Lung (tissue), 12 donors: Measurements from ENCODE around the gene PCLO. TPM values are rescaled to one million over a fixed set of nuclear protein-coding genes. Genes with fewer than 3 reads are reported as not detected.

ENCODE experiments used
- ATAC-seq: fragments of 200-7000 bp; cut with Tn5 transposase; one replicate; pipeline ENCODE4 v1.9.1; 2020; ENCODE audit warnings: moderate number of reproducible peaks; ENCODE audit not compliant: insufficient read depth, low FRiP score
- DNase-seq, 3 donors: peaks; one replicate each; pipeline ENCODE4 v3.0.0-alpha.2; 2013 to 2017
- H3K27ac ChIP-seq, 2 donors: one replicate each; pipeline ENCODE4 v1.5.1; 2013; ENCODE audit warnings: mild to moderate bottlenecking in 2 of 2, moderate library complexity in 2 of 2, control low read depth in 1 of 2, inconsistent platforms in 1 of 2, low read depth in 1 of 2, low read length in 1 of 2
- H3K27me3 ChIP-seq, 3 donors: one replicate each; pipeline ENCODE4 v1.5.1; 2013; ENCODE audit warnings: low read length in 2 of 3; ENCODE audit not compliant: control insufficient read depth in 3 of 3, insufficient read depth in 3 of 3
- H3K36me3 ChIP-seq, 4 donors: one replicate each; pipeline ENCODE4 v1.5.1; 2013; ENCODE audit warnings: low read length in 4 of 4, mild to moderate bottlenecking in 1 of 4, moderate library complexity in 1 of 4; ENCODE audit not compliant: control insufficient read depth in 4 of 4, insufficient read depth in 4 of 4
- H3K4me1 ChIP-seq, 5 donors: one replicate each; pipeline ENCODE4 v1.5.1; 2013; ENCODE audit warnings: low read length in 5 of 5, mild to moderate bottlenecking in 2 of 5, moderate library complexity in 1 of 5; ENCODE audit not compliant: control insufficient read depth in 5 of 5, insufficient read depth in 5 of 5
- H3K4me3 ChIP-seq: one replicate; pipeline ENCODE4 v1.5.1; 2013; ENCODE audit warnings: mild to moderate bottlenecking, control low read depth, moderate library complexity
- H3K9ac ChIP-seq, 2 donors: one replicate each; pipeline ENCODE4 v1.5.1; 2013; ENCODE audit warnings: low read length in 2 of 2, control low read depth in 1 of 2; ENCODE audit not compliant: insufficient read depth in 1 of 2
- H3K9me3 ChIP-seq, 4 donors: one replicate each; pipeline ENCODE4 v1.5.1; 2013; ENCODE audit warnings: low read length in 3 of 4, mild to moderate bottlenecking in 1 of 4, moderate library complexity in 1 of 4; ENCODE audit not compliant: control insufficient read depth in 4 of 4, insufficient read depth in 3 of 4
- WGBS, 2 donors: extraction: QIAGEN DNeasy Blood & Tissue Kit; methylation state at CpG; one replicate each; pipeline ENCODE4 v1.1.7; 2013; 5-methylcytosine and 5-hydroxymethylcytosine counted together
- polyA plus RNA-seq, 2 donors: library from polyadenylated mRNA; stranded (reverse); fragments of 200-250 nt; gene quantifications; one replicate each; pipeline ENCODE4 v1.2.1, GENCODE V29; 2013
- total RNA-seq, 2 donors: library from RNA; depleted of rRNA in 1 of 2; stranded (reverse); fragments of >200 nt in 1 of 2; gene quantifications; one replicate each; pipeline ENCODE4 v1.2.1, GENCODE V29; 2014 to 2021
- TF ChIP-seq, protein P1 (sequence below): IDR thresholded peaks from 2 replicates; pipeline ENCODE4 v1.5.1; 2012; ENCODE audit warnings: mild to moderate bottlenecking; ENCODE audit errors: control extremely low read depth, extremely low read depth
- donor health status: control.
- donor health status: control.
- donor health status: Bipolar disorder and iron deficiency.
- donor health status: healthy.
- donor health status: DM: yes; HTN: yes; CAD: no.

PCLO gene
- total and polyA plus RNA-seq, 4 donors, result 1.0 to 8.3 (median 3.7) TPM

DNA sequence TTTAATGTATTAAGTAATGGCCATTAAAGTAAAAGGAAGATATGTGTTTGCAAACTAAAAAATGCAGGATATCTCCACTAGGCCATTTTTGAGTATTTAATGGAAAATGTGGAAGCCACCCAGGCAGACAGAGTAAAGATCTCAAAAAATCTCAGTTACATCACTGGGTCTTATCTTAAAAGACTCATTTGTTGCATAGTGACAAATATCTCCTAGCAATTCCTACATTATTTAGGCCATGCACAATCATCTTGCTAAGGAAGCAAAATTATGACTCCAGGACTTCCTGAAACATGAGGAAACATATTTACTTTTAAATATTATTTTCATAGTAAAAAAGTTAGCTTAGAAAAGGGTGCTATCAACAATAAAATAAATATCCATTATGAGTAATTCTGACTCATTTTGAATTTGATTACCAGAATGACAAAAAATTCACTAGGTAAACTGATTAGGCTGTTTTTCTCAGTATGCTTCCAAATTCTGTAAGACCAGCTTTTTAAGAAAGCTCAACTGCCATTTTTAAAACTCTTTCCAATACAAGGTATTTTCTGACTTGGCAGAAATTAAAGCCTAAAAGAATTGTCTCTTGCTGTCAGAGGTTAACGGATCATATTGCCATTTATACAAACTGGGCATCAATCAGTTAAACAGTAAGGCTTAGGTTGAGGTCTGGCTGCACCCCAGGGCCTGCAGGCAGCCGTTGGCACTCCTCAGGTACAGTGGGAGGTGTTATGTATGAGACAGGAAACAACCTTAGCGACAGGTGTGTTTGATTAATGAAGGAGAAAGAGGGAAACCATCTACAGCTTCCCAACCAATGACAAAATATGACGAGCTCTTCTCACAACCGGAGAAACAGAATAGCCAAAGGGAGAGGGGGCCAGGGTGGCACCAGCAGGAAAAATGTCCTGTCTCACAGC is 31.8 kb downstream of the PCLO start:
- Histone ChIP-seq H3K27ac (no peak overlapping the region), H3K4me1 (no peaks in the 10 kb centered on the region), H3K4me3 (no peak overlapping the region), H3K9ac (no peak overlapping the region), H3K36me3 (no peaks in the 10 kb centered on the region), H3K9me3 (peaks cover 0 to 6% (median 0%) of the 10 kb centered on the region in 4 donors), H3K27me3 (no peaks in the 10 kb centered on the region)
- ATAC-seq (no peak), DNase-seq (no peak)
- 59 to 70% methylated on average over 5 of the region's 5 CpGs for WGBS, 2 donors
- TF ChIP-seq, protein P1, sequence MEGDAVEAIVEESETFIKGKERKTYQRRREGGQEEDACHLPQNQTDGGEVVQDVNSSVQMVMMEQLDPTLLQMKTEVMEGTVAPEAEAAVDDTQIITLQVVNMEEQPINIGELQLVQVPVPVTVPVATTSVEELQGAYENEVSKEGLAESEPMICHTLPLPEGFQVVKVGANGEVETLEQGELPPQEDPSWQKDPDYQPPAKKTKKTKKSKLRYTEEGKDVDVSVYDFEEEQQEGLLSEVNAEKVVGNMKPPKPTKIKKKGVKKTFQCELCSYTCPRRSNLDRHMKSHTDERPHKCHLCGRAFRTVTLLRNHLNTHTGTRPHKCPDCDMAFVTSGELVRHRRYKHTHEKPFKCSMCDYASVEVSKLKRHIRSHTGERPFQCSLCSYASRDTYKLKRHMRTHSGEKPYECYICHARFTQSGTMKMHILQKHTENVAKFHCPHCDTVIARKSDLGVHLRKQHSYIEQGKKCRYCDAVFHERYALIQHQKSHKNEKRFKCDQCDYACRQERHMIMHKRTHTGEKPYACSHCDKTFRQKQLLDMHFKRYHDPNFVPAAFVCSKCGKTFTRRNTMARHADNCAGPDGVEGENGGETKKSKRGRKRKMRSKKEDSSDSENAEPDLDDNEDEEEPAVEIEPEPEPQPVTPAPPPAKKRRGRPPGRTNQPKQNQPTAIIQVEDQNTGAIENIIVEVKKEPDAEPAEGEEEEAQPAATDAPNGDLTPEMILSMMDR, result no peak

DNA sequence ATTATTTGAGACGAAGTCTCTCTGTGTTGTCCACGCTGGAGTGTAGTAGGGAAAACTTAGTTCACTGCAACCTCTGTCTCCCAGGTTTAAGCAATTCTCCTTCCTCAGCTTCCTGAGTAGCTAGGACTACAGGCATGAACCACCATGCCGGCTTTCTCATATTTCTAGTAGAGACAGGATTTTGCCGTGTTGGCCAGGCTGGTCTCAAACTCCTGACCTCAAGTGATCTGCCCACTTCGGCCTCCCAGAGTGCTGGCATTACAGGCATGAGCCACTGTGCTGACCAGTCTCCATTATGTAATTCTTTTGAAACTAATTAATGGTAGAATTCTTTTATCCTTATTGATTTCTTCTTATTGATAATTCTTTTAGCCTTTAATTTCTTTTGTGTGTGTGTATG is 32.5 kb downstream of the PCLO start:
- Histone ChIP-seq H3K9ac (no peak overlapping the region), H3K4me3 (no peak overlapping the region), H3K9me3 (peaks cover 0 to 5% (median 0%) of the 10 kb centered on the region in 4 donors), H3K27me3 (no peaks in the 10 kb centered on the region), H3K4me1 (no peaks in the 10 kb centered on the region), H3K36me3 (no peaks in the 10 kb centered on the region), H3K27ac (no peak overlapping the region)
- ATAC-seq, result no peak
- TF ChIP-seq, protein P1, result no peak
- WGBS, 2 donors, result 88 to 96% methylated on average over 5 of the region's 5 CpGs
- no peak for DNase-seq

DNA sequence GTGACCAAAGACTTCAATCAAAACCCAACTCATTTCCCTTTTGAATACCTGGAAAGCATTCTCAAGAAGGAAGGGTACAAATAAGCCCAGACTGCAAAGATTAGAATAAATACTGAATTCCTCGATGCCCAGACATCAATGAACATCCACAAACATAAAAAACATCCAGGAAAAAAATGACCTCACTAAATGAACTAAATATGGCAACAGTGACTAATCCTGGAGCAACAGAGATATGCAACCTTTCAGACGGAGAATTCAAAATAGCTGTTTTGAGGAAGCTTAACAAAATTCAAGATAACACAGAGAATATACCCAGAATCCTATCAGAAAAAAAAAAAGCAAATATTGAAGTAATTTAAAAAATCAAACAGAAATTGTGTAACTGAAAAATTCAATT is 43.2 kb downstream of the PCLO start:
- ATAC-seq (no peak), DNase-seq (no peak)
- TF ChIP-seq, protein P1, result no peak
- WGBS, 2 donors, result 62 to 70% methylated on average over 2 of the region's 2 CpGs
- H3K9ac ChIP-seq, result no peak overlapping the region
- H3K27ac ChIP-seq, result no peak overlapping the region
- H3K36me3 ChIP-seq, result no peaks in the 10 kb centered on the region
- no peak overlapping the region for H3K4me3 ChIP-seq
- H3K27me3 ChIP-seq, result no peaks in the 10 kb centered on the region
- no peaks in the 10 kb centered on the region for H3K4me1 ChIP-seq
- peaks cover 0 to 5% (median 0%) of the 10 kb centered on the region in 4 donors for H3K9me3 ChIP-seq
